Measurements from ENCODE around the gene ARMH1.

ARMH1 gene

DNA sequence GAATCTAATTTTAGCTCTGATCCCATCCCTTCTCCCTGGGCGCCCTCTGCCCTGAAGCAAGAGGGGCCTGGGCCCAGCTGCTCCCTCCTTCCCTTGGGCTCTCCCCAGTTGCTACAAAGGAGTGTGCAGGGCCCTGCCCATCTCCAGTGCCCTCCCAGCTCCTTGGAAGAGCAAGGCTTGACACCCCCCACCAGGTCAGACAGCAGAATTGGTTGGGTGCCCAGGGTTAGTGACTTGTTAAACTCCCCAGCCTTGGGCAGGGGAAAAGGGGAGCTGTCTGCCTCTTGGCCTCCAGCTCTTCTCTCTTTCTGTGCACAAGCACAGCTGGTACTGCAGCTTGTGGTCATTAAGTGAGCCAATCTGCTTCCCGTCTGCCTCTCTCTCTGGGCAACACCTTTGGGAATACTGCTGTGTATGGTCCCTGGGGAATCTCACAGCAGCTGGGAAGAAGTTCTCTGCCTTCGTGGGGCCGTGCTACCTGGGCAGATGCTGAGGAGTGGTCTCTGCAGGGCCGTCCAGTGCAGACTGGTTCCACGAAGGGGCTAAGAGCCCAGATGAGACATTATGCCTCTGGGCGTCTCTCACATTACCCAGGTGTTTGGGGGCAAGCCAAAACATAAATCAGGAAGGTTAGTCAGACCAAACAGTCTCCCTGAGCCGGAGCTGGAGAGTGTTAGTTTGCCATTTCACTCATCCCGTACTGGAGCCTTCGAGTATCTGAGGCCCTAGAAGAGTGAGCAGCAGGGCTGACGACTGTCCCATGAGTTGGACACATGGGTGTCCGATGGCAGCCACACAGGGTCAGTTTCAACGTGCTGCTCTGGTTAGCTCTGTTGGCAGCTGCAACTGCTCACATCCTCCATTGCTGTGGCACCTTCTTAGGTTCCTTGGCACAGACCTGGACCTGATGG is 37.6 kb upstream of the ARMH1 start:
- TF ChIP-seq, protein P1, sequence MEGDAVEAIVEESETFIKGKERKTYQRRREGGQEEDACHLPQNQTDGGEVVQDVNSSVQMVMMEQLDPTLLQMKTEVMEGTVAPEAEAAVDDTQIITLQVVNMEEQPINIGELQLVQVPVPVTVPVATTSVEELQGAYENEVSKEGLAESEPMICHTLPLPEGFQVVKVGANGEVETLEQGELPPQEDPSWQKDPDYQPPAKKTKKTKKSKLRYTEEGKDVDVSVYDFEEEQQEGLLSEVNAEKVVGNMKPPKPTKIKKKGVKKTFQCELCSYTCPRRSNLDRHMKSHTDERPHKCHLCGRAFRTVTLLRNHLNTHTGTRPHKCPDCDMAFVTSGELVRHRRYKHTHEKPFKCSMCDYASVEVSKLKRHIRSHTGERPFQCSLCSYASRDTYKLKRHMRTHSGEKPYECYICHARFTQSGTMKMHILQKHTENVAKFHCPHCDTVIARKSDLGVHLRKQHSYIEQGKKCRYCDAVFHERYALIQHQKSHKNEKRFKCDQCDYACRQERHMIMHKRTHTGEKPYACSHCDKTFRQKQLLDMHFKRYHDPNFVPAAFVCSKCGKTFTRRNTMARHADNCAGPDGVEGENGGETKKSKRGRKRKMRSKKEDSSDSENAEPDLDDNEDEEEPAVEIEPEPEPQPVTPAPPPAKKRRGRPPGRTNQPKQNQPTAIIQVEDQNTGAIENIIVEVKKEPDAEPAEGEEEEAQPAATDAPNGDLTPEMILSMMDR (IDR thresholded peaks at IDR 0.05; ENCODE audit: low read depth, low read length, missing control alignments), result no peak
- no peaks in the 10 kb centered on the region for H3K27me3 ChIP-seq (replicated peaks)
- H3K27ac ChIP-seq, result no peak overlapping the region
- no peak overlapping the region for H3K4me3 ChIP-seq (ENCODE audit: low read depth, low read length)
- in situ Hi-C loops (cut with HindIII; ENCODE audit: low pct_ligation_motif_present, low sequenced_read_pairs), result no loop called here
- no peak for DNase-seq
- H3K36me3 ChIP-seq (replicated peaks), result peaks cover 62% of the 10 kb centered on the region

DNA sequence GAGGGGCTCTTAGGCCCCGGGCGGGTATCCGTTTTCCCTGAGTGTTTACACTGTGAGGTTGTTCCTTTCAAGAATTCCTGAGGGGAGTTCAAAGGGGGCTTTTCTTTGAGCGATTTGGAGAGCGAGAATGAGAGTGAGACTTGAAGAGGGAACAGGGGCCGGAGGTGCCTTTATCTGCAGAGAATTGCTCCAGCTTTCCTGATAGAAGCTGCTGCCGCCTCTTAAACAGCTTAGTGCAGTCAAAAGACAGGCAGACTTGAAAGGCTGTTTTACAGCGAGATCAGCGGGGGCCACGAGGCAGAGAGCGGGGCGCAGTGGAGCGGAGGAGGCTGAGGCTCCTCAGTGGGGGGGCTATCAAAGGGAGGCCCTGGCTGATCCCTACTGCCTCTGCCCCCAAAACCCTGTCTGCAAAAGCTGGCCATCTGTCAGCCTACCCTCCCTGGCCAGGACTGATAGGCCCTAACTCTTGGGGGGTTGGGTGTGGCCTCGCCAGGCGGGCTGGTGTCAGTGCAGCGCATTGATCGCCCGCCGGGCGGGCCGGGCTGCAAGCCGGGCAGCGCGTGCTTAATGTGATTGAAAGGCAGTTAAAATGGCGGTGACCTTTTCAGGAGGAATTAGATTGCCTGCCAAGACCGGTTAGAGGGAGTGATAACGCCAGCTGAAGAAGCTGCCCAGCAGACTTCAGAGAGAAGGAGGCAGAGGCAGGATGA is 36.7 kb upstream of the ARMH1 start:
- no peak overlapping the region for H3K4me3 ChIP-seq (ENCODE audit: low read depth, low read length)
- H3K27me3 ChIP-seq (replicated peaks), result no peaks in the 10 kb centered on the region
- in situ Hi-C loops (cut with HindIII; ENCODE audit: low pct_ligation_motif_present, low sequenced_read_pairs), result no loop called here
- H3K27ac ChIP-seq, result no peak overlapping the region
- H3K36me3 ChIP-seq (replicated peaks), result peaks cover 70% of the 10 kb centered on the region
- TF ChIP-seq, protein P1 (IDR thresholded peaks at IDR 0.05; ENCODE audit: low read depth, low read length, missing control alignments), result no peak
- no peak for DNase-seq

DNA sequence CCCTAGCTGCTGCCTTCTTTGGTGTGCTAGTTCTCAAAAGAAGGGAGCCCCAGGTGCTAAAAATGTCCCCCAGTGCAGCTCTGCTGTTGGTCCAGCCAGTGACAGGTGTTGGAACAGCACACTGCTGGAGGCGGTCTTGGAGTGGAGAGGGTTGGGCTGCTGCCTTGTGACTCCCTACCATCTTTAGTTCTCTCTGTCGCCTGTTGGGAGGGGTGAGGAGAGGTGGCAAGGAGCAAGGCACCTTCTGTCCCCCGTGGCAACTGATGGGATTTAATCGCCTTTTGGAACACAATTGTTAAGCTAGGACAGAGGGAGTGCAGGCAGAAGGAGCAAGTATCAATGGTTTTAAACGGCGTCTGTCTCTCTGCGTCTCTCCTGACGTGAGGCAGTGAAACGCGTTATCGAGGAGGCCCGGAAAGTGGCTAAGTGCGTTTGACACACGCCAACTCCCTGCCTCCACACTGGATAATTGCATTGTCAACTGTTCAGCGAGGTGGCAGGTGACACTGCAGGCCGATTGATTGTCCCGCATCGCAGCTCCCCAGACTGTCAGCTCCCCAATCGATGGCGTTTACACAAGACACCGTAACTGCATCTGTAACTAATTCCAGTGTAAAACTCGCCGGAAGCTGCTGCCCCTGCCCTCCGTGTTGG is 34.2 kb upstream of the ARMH1 start:
- TF ChIP-seq, protein P1 (IDR thresholded peaks at IDR 0.05; ENCODE audit: low read depth, low read length, missing control alignments), result no peak
- Histone ChIP-seq H3K4me3 (ENCODE audit: low read depth, low read length) (no peak overlapping the region), H3K27me3 (replicated peaks) (no peaks in the 10 kb centered on the region), H3K36me3 (replicated peaks) (peaks cover 76% of the 10 kb centered on the region), H3K27ac (no peak overlapping the region)
- no peak for DNase-seq
- in situ Hi-C loops (cut with HindIII; ENCODE audit: low pct_ligation_motif_present, low sequenced_read_pairs), result no loop called here

DNA sequence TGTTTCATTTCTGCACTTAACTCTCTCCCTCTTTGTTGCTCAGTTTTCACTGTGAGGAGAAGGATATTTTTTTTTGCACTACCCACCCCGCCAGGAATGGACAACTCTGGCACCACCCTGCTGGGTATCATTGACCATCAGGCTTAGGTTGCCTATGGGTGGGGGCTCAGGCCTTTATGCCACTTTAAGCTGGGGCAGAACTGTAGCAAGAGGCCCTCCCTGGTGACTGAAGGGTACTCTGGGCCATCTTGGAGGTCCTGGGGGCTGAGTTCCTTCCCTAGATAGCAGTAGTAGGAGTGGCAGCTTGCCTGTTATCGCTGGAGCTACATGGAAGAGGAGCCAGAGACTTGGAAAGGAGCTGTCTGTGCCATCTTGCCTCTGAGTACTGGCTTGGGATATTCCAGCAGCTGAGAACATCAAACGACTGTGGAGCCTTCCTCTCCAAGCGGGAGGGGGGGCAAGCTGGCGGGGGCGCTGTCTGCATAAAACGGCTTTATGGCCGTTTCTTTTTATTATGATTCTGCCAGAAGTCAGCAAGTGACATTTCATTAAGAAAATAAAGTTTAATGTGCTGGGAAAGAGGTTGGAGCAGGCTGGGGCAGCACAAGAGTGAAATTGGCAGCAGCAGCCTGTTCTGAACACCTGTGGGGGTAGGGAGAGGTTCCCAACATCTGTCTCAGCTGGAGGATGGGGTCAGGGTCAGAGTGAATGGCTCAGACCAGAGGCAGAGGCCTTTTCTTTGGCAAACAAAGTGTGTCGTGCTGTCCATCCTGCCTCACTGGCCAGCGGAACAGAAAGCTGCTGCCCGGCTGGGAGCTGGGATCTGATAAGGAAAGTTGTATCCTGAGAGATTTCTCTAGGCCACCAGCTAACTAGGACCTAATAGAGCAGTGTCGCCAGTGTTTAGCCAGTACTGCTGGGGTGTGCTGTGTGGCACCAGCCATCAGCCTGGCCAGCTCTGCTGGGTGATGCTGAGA is 33.1 kb upstream of the ARMH1 start:
- no peaks in the 10 kb centered on the region for H3K27me3 ChIP-seq (replicated peaks)
- in situ Hi-C loops (cut with HindIII; ENCODE audit: low pct_ligation_motif_present, low sequenced_read_pairs), result no loop called here
- H3K4me3 ChIP-seq (ENCODE audit: low read depth, low read length), result no peak overlapping the region
- DNase-seq, result no peak
- no peak overlapping the region for H3K27ac ChIP-seq
- H3K36me3 ChIP-seq (replicated peaks), result peaks cover 72% of the 10 kb centered on the region
- TF ChIP-seq, protein P1 (IDR thresholded peaks at IDR 0.05; ENCODE audit: low read depth, low read length, missing control alignments), result no peak

DNA sequence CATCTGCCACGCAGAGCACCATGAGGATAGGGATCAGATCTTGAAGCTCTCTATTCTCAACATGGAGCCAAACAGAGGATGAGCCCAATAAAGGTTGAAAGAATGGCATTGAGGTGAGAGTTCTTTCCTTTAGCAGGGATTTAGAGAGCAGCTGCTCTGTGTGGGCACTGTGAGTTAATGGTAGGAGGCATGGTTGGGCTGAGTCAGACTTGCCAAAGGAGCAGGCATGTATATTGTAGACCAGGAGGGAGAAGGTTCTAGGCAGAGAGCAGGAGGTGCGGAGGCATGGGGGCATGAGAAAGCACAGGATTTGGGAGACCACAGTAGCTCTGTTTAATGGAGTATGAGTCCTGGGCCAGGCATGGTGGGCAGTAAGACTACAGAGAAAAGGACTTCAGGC is 32.3 kb upstream of the ARMH1 start:
- Histone ChIP-seq H3K27ac (no peak overlapping the region), H3K36me3 (replicated peaks) (peaks cover 64% of the 10 kb centered on the region), H3K27me3 (replicated peaks) (no peaks in the 10 kb centered on the region), H3K4me3 (ENCODE audit: low read depth, low read length) (no peak overlapping the region)
- DNase-seq, result no peak
- TF ChIP-seq, protein P1 (IDR thresholded peaks at IDR 0.05; ENCODE audit: low read depth, low read length, missing control alignments), result no peak
- in situ Hi-C loops (cut with HindIII; ENCODE audit: low pct_ligation_motif_present, low sequenced_read_pairs), result no loop called here

Measured in brain microvascular endothelial cell (primary cell).